ENCODE measurements around the gene RPS6KA2. TPM values are rescaled to one million over a fixed set of nuclear protein-coding genes. Genes with fewer than 3 reads are reported as not detected.

Gene RPS6KA2
- total RNA-seq, 4 donors from 2014 or later, result 11.8 to 66.0 (median 19.2) TPM

DNA sequence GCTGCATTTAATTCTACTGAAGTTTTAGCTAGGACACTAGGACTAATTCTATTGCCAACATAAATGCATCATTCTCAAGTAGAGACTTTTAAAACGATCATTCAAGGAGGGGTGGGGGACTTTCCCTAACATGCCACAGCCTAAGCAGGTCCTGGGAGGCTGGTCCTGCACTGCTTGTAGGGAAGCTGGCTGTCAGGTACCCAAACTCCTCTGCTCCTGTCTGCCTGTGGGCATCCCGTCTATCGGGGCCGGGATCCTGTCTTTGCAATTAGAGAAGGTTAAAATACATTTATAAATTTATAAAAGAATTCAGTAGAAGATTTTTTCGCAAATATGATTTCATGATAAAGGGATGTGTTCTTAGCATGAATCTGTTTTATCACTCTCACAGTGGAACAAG, 192.7 kb downstream of the RPS6KA2 start:
- Histone ChIP-seq H3K4me3 (no peak overlapping the region), H3K4me1 (peaks cover 0 to 13% (median 4%) of the 10 kb centered on the region in 3 donors), H3K27ac (no peak overlapping the region), H3K36me3 (peaks cover 0 to 39% (median 0%) of the 10 kb centered on the region in 3 donors), H3K9me3 (no peaks in the 10 kb centered on the region), H3K27me3 (no peaks in the 10 kb centered on the region)
- TF ChIP-seq, protein P1, sequence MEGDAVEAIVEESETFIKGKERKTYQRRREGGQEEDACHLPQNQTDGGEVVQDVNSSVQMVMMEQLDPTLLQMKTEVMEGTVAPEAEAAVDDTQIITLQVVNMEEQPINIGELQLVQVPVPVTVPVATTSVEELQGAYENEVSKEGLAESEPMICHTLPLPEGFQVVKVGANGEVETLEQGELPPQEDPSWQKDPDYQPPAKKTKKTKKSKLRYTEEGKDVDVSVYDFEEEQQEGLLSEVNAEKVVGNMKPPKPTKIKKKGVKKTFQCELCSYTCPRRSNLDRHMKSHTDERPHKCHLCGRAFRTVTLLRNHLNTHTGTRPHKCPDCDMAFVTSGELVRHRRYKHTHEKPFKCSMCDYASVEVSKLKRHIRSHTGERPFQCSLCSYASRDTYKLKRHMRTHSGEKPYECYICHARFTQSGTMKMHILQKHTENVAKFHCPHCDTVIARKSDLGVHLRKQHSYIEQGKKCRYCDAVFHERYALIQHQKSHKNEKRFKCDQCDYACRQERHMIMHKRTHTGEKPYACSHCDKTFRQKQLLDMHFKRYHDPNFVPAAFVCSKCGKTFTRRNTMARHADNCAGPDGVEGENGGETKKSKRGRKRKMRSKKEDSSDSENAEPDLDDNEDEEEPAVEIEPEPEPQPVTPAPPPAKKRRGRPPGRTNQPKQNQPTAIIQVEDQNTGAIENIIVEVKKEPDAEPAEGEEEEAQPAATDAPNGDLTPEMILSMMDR (IDR thresholded peaks at IDR 0.05), result no peak
- no peak for TF ChIP-seq POLR2A (IDR thresholded peaks at IDR 0.05)
- 51 to 59% methylated on average over 5 of the region's 5 CpGs for WGBS, 2 donors
- DNase-seq, result no peak
- intact Hi-C loops (cut with DNase I), result loop anchor here (10.0 kb wide), 1 partner anchor 320 kb away; no protein-coding TSS in a partner anchor

- H3K27me3 ChIP-seq, result no peaks in the 10 kb centered on the region
- H3K9me3 ChIP-seq, result no peaks in the 10 kb centered on the region
- intact Hi-C loops (cut with DNase I), result loop anchor here (10.0 kb wide), 1 partner anchor 322 kb away; no protein-coding TSS in a partner anchor
- TF ChIP-seq, protein P1 (IDR thresholded peaks at IDR 0.05), result no peak
- no peak for TF ChIP-seq POLR2A (IDR thresholded peaks at IDR 0.05)
- H3K27ac ChIP-seq, result no peak overlapping the region
- H3K4me3 ChIP-seq, result no peak overlapping the region
- 81 to 92% methylated on average over 3 to 9 of the region's 10 CpGs for WGBS, 2 donors
- DNase-seq, result no peak
- peaks cover 0 to 13% (median 4%) of the 10 kb centered on the region in 3 donors for H3K4me1 ChIP-seq
- H3K36me3 ChIP-seq, result peaks cover 0 to 42% (median 0%) of the 10 kb centered on the region in 3 donors
These were observed 194.0 kb downstream of the RPS6KA2 start for GRCh38 chr6:166433096-166433495.

GRCh38 chr6:166430269-166430668, 196.8 kb downstream of the RPS6KA2 start:
- intact Hi-C loops (cut with DNase I), result loop anchor here (10.0 kb wide), 1 partner anchor 325 kb away; no protein-coding TSS in a partner anchor
- no peak for DNase-seq
- Histone ChIP-seq H3K27ac (no peak overlapping the region), H3K27me3 (no peaks in the 10 kb centered on the region), H3K9me3 (no peaks in the 10 kb centered on the region), H3K4me1 (peaks cover 0 to under 1% (median 0%) of the 10 kb centered on the region in 3 donors), H3K36me3 (peaks cover 0 to 38% (median 0%) of the 10 kb centered on the region in 3 donors), H3K4me3 (no peak overlapping the region)
- 88 to 89% methylated on average over 9 to 11 of the region's 17 CpGs for WGBS, 2 donors
- TF ChIP-seq, protein P1 (IDR thresholded peaks at IDR 0.05), result no peak
- no peak for TF ChIP-seq POLR2A (IDR thresholded peaks at IDR 0.05)

- intact Hi-C loops (cut with DNase I), result no loop called here
- Histone ChIP-seq H3K27ac (no peak overlapping the region), H3K9me3 (no peaks in the 10 kb centered on the region), H3K36me3 (peaks cover 0 to 51% (median 0%) of the 10 kb centered on the region in 3 donors), H3K27me3 (no peaks in the 10 kb centered on the region), H3K4me3 (no peak overlapping the region), H3K4me1 (peaks cover 0 to 6% (median 0%) of the 10 kb centered on the region in 3 donors)
- TF ChIP-seq, protein P1 (IDR thresholded peaks at IDR 0.05), result no peak
- TF ChIP-seq POLR2A (IDR thresholded peaks at IDR 0.05), result no peak
- DNase-seq, result no peak
- WGBS, 2 donors, result 95 to 96% methylated on average over 11 to 12 of the region's 12 CpGs
These were observed 202.6 kb downstream of the RPS6KA2 start for GRCh38 chr6:166424431-166424830.

DNA sequence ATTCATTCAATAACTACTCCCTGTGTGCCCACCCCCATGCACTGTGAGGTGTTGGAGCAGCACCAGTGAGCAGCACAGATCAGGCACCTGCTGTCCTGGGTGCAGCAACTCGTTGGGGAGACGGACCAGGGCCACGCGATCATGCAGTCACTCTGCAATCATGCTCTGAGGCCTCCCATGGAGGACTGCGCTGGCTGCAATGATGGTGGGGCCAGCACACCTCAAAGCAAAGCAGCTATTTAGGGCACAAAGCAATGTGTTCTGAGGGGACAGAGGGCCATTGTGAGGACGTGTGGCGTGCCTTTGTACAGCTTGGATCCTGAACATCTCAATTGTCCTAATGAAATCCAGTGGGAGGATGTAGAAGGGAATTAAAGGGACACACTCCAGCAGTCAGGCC, 203.3 kb downstream of the RPS6KA2 start:
- H3K27ac ChIP-seq, result no peak overlapping the region
- H3K4me3 ChIP-seq, result no peak overlapping the region
- no peaks in the 10 kb centered on the region for H3K27me3 ChIP-seq

More for the DNA sequence above, 203.3 kb downstream of the RPS6KA2 start:
- Histone ChIP-seq H3K9me3 (no peaks in the 10 kb centered on the region), H3K36me3 (peaks cover 0 to 53% (median 0%) of the 10 kb centered on the region in 3 donors), H3K4me1 (peaks cover 0 to 6% (median 0%) of the 10 kb centered on the region in 3 donors)
- TF ChIP-seq, protein P1 (IDR thresholded peaks at IDR 0.05), result no peak
- no peak for TF ChIP-seq POLR2A (IDR thresholded peaks at IDR 0.05)
- WGBS, 2 donors, result 83 to 98% methylated on average over 6 to 7 of the region's 7 CpGs
- intact Hi-C loops (cut with DNase I), result no loop called here
- DNase-seq, result no peak
